Activated CD4-positive, alpha-beta T cell treated with anti-CD3 and anti-CD28 coated beads, Interleukin-2, amount 10 ng/mL, durations not matched to agents 24 days and 14 days (primary cell): Measurements from ENCODE around the gene E2F1. TPM values are rescaled to one million over a fixed set of nuclear protein-coding genes. Genes with fewer than 3 reads are reported as not detected.

Experiments
- DNase-seq: peaks from one replicate; pipeline ENCODE4 v3.0.0; 2022
- H3K27ac Mint-ChIP-seq: one replicate; pipeline ENCODE4 v1.8.0; 2022; ENCODE audit warnings: mild to moderate bottlenecking, mixed read lengths
- H3K27me3 Mint-ChIP-seq: one replicate; pipeline ENCODE4 v1.8.0; 2022; ENCODE audit warnings: mixed read lengths
- H3K36me3 Mint-ChIP-seq: one replicate; pipeline ENCODE4 v1.8.0; 2022; ENCODE audit warnings: low read depth, mild to moderate bottlenecking, mixed read lengths
- H3K4me1 Mint-ChIP-seq: one replicate; pipeline ENCODE4 v1.8.0; 2021; ENCODE audit warnings: mixed read lengths
- H3K4me3 Mint-ChIP-seq: one replicate; pipeline ENCODE4 v1.8.0; 2022; ENCODE audit warnings: mild to moderate bottlenecking, moderate library complexity, mixed read lengths
- H3K9me3 Mint-ChIP-seq: one replicate; pipeline ENCODE4 v1.8.0; 2021; ENCODE audit warnings: mixed read lengths
- intact Hi-C: fragments of 100-400 bp; cut with micrococcal nuclease; formaldehyde crosslinking; loops from one replicate; pipeline ENCODE4 v1.15.1; 2023
- total RNA-seq: library from RNA; stranded (reverse); gene quantifications from 2 replicates; pipeline ENCODE4 v1.2.3, GENCODE V29; 2022

Gene E2F1
- total RNA-seq, 1 donor from 2014 or later = 78.3 TPM

GRCh38 chr20:33630507-33630906 is 55.7 kb downstream of the E2F1 start:
- no peaks in the 10 kb centered on the region for H3K27me3 Mint-ChIP-seq
- intact Hi-C loops = no loop called here
- H3K27ac Mint-ChIP-seq = no peak overlapping the region
- DNase-seq = no peak
- H3K36me3 Mint-ChIP-seq = peaks cover 29% of the 10 kb centered on the region
- H3K9me3 Mint-ChIP-seq = no peaks in the 10 kb centered on the region
- H3K4me3 Mint-ChIP-seq = no peak overlapping the region
- peaks cover 3% of the 10 kb centered on the region for H3K4me1 Mint-ChIP-seq

- intact Hi-C loops = no loop called here
- H3K36me3 Mint-ChIP-seq = peaks cover 31% of the 10 kb centered on the region
- H3K9me3 Mint-ChIP-seq = no peaks in the 10 kb centered on the region
- peaks cover 3% of the 10 kb centered on the region for H3K4me1 Mint-ChIP-seq
- H3K27ac Mint-ChIP-seq = no peak overlapping the region
- no peaks in the 10 kb centered on the region for H3K27me3 Mint-ChIP-seq
- DNase-seq = no peak
- no peak overlapping the region for H3K4me3 Mint-ChIP-seq
Observed at GRCh38 chr20:33629979-33630378, 56.2 kb downstream of the E2F1 start.

GRCh38 chr20:33629533-33629932 is 56.7 kb downstream of the E2F1 start:
- no peak overlapping the region for H3K4me3 Mint-ChIP-seq
- H3K27me3 Mint-ChIP-seq = no peaks in the 10 kb centered on the region
- DNase-seq = no peak
- H3K4me1 Mint-ChIP-seq = peaks cover 3% of the 10 kb centered on the region
- no peak overlapping the region for H3K27ac Mint-ChIP-seq
- H3K9me3 Mint-ChIP-seq = no peaks in the 10 kb centered on the region
- intact Hi-C loops = no loop called here
- H3K36me3 Mint-ChIP-seq = peaks cover 36% of the 10 kb centered on the region

- H3K27me3 Mint-ChIP-seq = no peaks in the 10 kb centered on the region
- no peak overlapping the region for H3K4me3 Mint-ChIP-seq
- H3K36me3 Mint-ChIP-seq = peaks cover 45% of the 10 kb centered on the region
- intact Hi-C loops = no loop called here
- peaks cover 4% of the 10 kb centered on the region for H3K4me1 Mint-ChIP-seq
- H3K9me3 Mint-ChIP-seq = no peaks in the 10 kb centered on the region
- no peak overlapping the region for H3K27ac Mint-ChIP-seq
- no peak for DNase-seq
Observed at GRCh38 chr20:33627577-33628216, 58.5 kb downstream of the E2F1 start.

GRCh38 chr20:33626190-33626589 is 60.0 kb downstream of the E2F1 start:
- Mint-ChIP-seq H3K4me1 (peaks cover 4% of the 10 kb centered on the region), H3K27me3 (no peaks in the 10 kb centered on the region), H3K27ac (no peak overlapping the region), H3K9me3 (no peaks in the 10 kb centered on the region), H3K4me3 (no peak overlapping the region), H3K36me3 (peaks cover 43% of the 10 kb centered on the region)
- intact Hi-C loops = no loop called here
- no peak for DNase-seq

Other genes starting within 250 kb of the E2F1 start
- 0.91 and 1.0 TPM in 2 replicates for gene SNTA1, start 242.6 kb downstream of the E2F1 start, total RNA-seq
- gene CBFA2T2, start 196.3 kb downstream of the E2F1 start, total RNA-seq = 12.9 TPM in 2 replicates
- 0.16 and 0.26 TPM in 2 replicates for gene C20orf144, start 24.1 kb downstream of the E2F1 start, total RNA-seq
- 3.7 TPM in 2 replicates for gene ACTL10, start 19.4 kb downstream of the E2F1 start, total RNA-seq
- gene NECAB3, start 12.0 kb downstream of the E2F1 start, total RNA-seq = 29.0 and 30.0 TPM in 2 replicates
- 5.4 and 5.5 TPM in 2 replicates for gene PXMP4, start 33.9 kb upstream of the E2F1 start, total RNA-seq
- 6.1 and 7.1 TPM in 2 replicates for gene ZNF341, start 45.6 kb upstream of the E2F1 start, total RNA-seq
- 95.6 and 102 TPM in 2 replicates for gene CHMP4B, start 125.0 kb upstream of the E2F1 start, total RNA-seq